Measurements from ENCODE around the gene FZR1. TPM values are rescaled to one million over a fixed set of nuclear protein-coding genes. Genes with fewer than 3 reads are reported as not detected.

Gene FZR1
- total and polyA plus RNA-seq, 9 of the 15 experiments (the other 6 are each of a cell fraction or from before 2014, with no cell fraction given) = 0.18 to 48.0 (median 22.2) TPM

DNA sequence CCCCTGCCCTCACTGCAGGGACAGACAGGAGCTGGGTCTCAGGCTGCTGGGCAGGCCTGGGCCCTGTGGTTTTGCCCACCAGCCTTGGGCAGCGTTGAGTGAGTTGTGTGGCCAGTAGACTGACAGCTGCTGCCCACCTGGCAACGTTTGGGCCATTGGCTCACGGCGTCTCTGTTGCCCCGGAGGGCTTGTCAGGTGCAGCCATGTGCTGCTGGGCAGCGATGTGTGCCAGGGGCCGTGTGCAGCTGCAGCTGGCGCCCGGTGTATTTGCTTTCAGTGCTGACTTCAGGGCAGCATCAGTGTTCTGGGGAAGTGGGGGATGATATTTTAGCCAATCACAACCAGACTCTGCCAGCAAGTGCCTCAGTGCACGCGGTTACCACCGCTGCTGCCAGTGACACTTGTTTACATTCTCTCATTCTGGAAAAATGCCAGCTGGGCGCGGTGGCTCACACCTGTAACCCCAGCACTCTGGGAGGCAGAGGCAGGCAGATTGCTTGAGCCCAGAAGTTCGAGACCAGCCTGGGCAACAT is 10.6 kb downstream of the FZR1 start:
- Histone ChIP-seq H3K79me2 (ENCODE audit: control insufficient read depth, insufficient read depth, low read length) (peaks cover 76% of the 10 kb centered on the region), H3K27ac (ENCODE audit: extremely low read depth, low read depth, low read length) (no peak overlapping the region), H3K9me3 (replicated peaks; ENCODE audit: control insufficient read depth, insufficient read depth, low read depth, low read length) (no peaks in the 10 kb centered on the region), H3K27me3 (ENCODE audit: control insufficient read depth in 2 of 2, insufficient read depth in 2 of 2, low read length in 2 of 2) (no peaks in the 10 kb centered on the region), H3K36me3 (ENCODE audit: control insufficient read depth, insufficient read depth, low read length) (peaks cover 18% of the 10 kb centered on the region; the same call in 1 of the 3 replicates), H3K4me3 (no peak overlapping the region), H2AFZ (ENCODE audit: low read depth, low read length) (no peak overlapping the region), H4K20me1 (replicated peaks; ENCODE audit: control insufficient read depth, insufficient read depth, low read length) (peaks cover 40% of the 10 kb centered on the region), H3K9me1 (ENCODE audit: control insufficient read depth, insufficient read depth, low read length) (peaks cover 8% of the 10 kb centered on the region), H3K4me2 (ENCODE audit: insufficient read depth, low read length) (no peak overlapping the region), H3K4me1 (replicated peaks in 1 of 2; ENCODE audit: control insufficient read depth in 2 of 2, insufficient read depth in 2 of 2, low read length in 2 of 2) (peaks cover 19 to 76% of the 10 kb centered on the region in 2 experiments), H3K9ac (ENCODE audit: insufficient read depth in 1 of 2, low read depth in 2 of 2, low read length in 2 of 2) (peak overlapping the region in 1 of 2 experiments; percentile 74; a peak in 2 of 4 replicates)
- FAIRE-seq (no peak), DNase-seq (ENCODE audit: extremely low read depth in 1 of 4, low spot score in 3 of 4) (no peak), ATAC-seq (no peak)
- ChIA-PET POLR2A (interaction anchor here (0.6 to 2.0 kb wide), 5 partner anchors 11 to 1501 kb away, joined by 3 to 9 read pairs (median 3); partner anchors contain the start of gene DOHH), CTCF (ENCODE audit: low intra/inter-chr PET ratio) (interaction anchor here (0.6 kb wide), 1 partner anchor 21 kb away, joined by 3 read pairs; no protein-coding TSS in a partner anchor)
- in situ Hi-C loops (cut with MboI) (no loop called here), intact Hi-C loops (cut with micrococcal nuclease) (no loop called here)
- no TSS peak for BruUV-seq (replicated peaks)
- WGBS (ENCODE audit: insufficient coverage, low coverage, missing lambda C conversion rate) = 73% methylated on average over 15 of the region's 15 CpGs
- TF ChIP-seq, protein P1, sequence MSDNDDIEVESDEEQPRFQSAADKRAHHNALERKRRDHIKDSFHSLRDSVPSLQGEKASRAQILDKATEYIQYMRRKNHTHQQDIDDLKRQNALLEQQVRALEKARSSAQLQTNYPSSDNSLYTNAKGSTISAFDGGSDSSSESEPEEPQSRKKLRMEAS (CRISPR knock-in tag; IDR thresholded peaks at IDR 0.05) = 0 out of 2 replicates have a peak, but pooled peaks have one; percentile 7
- TF ChIP-seq ZC3H8 (IDR thresholded peaks at IDR 0.05) (no peak), RBFOX2 (IDR thresholded peaks at IDR 0.05; ENCODE audit: low read depth, low read length) (0 out of 2 replicates have a peak, but pooled peaks have one; percentile 38), POLR2G (IDR thresholded peaks at IDR 0.05; ENCODE audit: low read depth, low read length) (peak; percentile 41; the same call in 1 of the 2 replicates), ZNF589 (CRISPR knock-in tag; IDR thresholded peaks at IDR 0.05; ENCODE audit: low read depth) (no peak), NFIC (IDR thresholded peaks at IDR 0.05) (peak; percentile 60), ZNF212 (CRISPR knock-in tag; IDR thresholded peaks at IDR 0.05) (no peak)
